ENCODE results near the gene PCIF1.

PCIF1 gene

GRCh38 chr20:45965169-45966002, 30.9 kb downstream of the PCIF1 start:
- no peak for TF ChIP-seq CTCF (IDR thresholded peaks at IDR 0.05; ENCODE audit: insufficient read depth, low read length, poor library complexity, severe bottlenecking)
- Histone ChIP-seq H3K27me3 (replicated peaks; ENCODE audit: control insufficient read depth, insufficient read depth, low read length) (no peaks in the 10 kb centered on the region), H3K4me3 (replicated peaks; ENCODE audit: low read depth, low read length) (no peak overlapping the region), H3K36me3 (ENCODE audit: control insufficient read depth, insufficient read depth, low read length) (peaks cover 52% of the 10 kb centered on the region)
- no peak for DNase-seq (ENCODE audit: extremely low read depth, insufficient read length)

GRCh38 chr20:45967551-45968080, 33.1 kb downstream of the PCIF1 start:
- Histone ChIP-seq H3K4me3 (replicated peaks; ENCODE audit: low read depth, low read length) (no peak overlapping the region), H3K27me3 (replicated peaks; ENCODE audit: control insufficient read depth, insufficient read depth, low read length) (no peaks in the 10 kb centered on the region), H3K36me3 (ENCODE audit: control insufficient read depth, insufficient read depth, low read length) (peaks cover 37% of the 10 kb centered on the region)
- no peak for DNase-seq (ENCODE audit: extremely low read depth, insufficient read length)
- no peak for TF ChIP-seq CTCF (IDR thresholded peaks at IDR 0.05; ENCODE audit: insufficient read depth, low read length, poor library complexity, severe bottlenecking)

DNA sequence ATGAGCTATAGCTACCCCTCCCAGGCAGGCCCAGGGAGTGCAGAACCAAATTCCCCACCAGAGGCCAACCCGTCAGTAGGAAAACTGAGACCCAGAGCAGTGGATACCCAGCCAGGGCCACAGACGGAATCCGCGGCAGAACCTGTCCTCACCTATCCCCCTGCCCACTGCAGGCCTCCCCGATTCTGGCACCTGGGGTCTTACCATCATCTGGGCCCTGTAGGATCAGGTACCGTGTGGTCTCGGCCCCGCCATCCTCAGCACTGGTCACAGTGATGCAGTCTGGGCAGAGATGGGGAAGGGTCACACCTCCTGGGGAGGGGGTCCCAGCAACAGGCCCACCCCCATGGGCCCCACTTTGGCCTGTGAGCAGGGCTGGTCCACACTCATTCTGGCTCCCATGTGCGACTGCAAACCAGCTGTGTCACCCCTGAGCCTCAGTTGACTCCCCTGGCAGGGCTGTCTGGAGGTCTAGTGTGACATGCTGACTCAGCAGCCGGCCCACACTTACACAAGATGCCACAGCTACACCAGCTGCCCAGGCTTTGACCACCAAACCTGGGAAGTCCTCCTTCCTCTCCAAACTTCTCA, 33.7 kb downstream of the PCIF1 start:
- no peak for DNase-seq (ENCODE audit: extremely low read depth, insufficient read length)
- H3K36me3 ChIP-seq (ENCODE audit: control insufficient read depth, insufficient read depth, low read length) = peaks cover 35% of the 10 kb centered on the region
- no peak for TF ChIP-seq CTCF (IDR thresholded peaks at IDR 0.05; ENCODE audit: insufficient read depth, low read length, poor library complexity, severe bottlenecking)

GRCh38 chr20:45968801-45969711, 34.6 kb downstream of the PCIF1 start:
- Histone ChIP-seq H3K27me3 (replicated peaks; ENCODE audit: control insufficient read depth, insufficient read depth, low read length) (no peaks in the 10 kb centered on the region), H3K36me3 (ENCODE audit: control insufficient read depth, insufficient read depth, low read length) (peaks cover 27% of the 10 kb centered on the region), H3K4me3 (replicated peaks; ENCODE audit: low read depth, low read length) (no peak overlapping the region; the same call in 1 of the 2 replicates)
- no peak for DNase-seq (ENCODE audit: extremely low read depth, insufficient read length)
- no peak for TF ChIP-seq CTCF (IDR thresholded peaks at IDR 0.05; ENCODE audit: insufficient read depth, low read length, poor library complexity, severe bottlenecking)

More for the DNA sequence above, 33.7 kb downstream of the PCIF1 start:
- Histone ChIP-seq H3K27me3 (replicated peaks; ENCODE audit: control insufficient read depth, insufficient read depth, low read length) (no peaks in the 10 kb centered on the region), H3K4me3 (replicated peaks; ENCODE audit: low read depth, low read length) (no peak overlapping the region)

DNA sequence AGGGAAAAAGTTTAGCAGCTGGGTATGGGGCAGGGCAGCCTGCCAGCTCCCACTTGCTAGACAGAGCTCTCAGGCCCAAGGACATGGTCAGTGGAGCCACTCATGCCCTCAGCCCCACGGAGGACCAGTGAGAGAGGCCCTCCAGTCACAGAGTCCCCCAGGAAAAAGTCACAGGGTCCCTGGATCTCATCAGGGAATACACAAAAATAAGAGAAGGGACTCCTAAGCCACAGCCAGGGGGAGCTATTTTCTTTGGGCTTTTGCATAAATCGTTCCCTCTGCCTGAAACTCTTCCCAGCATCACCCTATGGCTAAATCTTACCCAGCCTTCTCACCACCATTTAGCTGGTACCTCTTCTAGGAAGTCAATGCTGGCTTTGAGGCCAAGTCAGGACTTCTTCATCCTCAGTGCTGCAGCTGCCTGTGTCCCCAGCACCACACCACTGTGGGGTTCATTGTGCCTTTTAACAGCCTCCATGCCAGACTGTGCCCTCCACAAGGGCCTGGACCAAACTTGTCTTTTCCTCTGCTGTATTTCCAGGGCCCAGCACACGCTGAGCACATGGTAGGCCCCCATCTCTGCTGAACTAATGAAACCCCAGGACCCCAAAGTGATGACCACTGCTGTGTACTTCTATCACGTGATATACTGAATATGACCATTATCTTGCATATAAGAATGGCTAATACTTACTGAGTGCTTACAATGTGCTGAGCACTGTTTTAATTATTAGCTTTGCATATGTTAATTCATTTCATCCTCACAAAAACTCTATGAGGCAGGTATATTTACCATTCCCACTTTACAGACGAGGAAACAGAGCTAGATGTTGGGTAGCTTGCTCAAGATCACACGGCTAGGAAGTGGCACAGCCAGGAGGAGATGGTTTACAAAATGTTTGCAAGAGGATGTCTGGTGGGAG, 35.5 kb downstream of the PCIF1 start:
- TF ChIP-seq CTCF (IDR thresholded peaks at IDR 0.05; ENCODE audit: insufficient read depth, low read length, poor library complexity, severe bottlenecking) = peak; percentile 70
- Histone ChIP-seq H3K36me3 (ENCODE audit: control insufficient read depth, insufficient read depth, low read length) (peaks cover 26% of the 10 kb centered on the region), H3K27me3 (replicated peaks; ENCODE audit: control insufficient read depth, insufficient read depth, low read length) (no peaks in the 10 kb centered on the region), H3K4me3 (replicated peaks; ENCODE audit: low read depth, low read length) (peak overlapping the region; percentile 85)
- no peak for DNase-seq (ENCODE audit: extremely low read depth, insufficient read length)
